Endothelial cell of umbilical vein (primary cell): ENCODE measurements around the gene ADRM1. TPM values are rescaled to one million over a fixed set of nuclear protein-coding genes. Genes with fewer than 3 reads are reported as not detected.

Experiments
- BruUV-seq: library from RNA; stranded (reverse); fragments of 400-500 nt; replicated peaks from 2 replicates; lab custom pipeline; 2021; lab: Mats Ljungman, UMichigan
- CTCF ChIA-PET: fragments of 300-600, 350-600 bp; sonication (Branson Sonifier 250); formaldehyde crosslinking; loops from one replicate; lab custom pipeline; 2021; ENCODE audit warnings: antibody characterized with exemption, inconsistent platforms; lab: Charles Lee
- POLR2A ChIA-PET: fragments of 300-600, 350-600 bp; sonication (Branson Sonifier 250); formaldehyde crosslinking; loops from one replicate; lab custom pipeline; 2021; ENCODE audit warnings: antibody characterized with exemption, inconsistent platforms; lab: Charles Lee
- DNase-seq: peaks from one replicate; pipeline ENCODE4 v3.0.0-alpha.2; 2011; ENCODE audit warnings: low read depth, low spot score
- FAIRE-seq: peaks from 2 replicates; lab custom pipeline; 2011; peaks lifted over from hg19 to GRCh38; lab: Jason Lieb, UNC
- H2AFZ ChIP-seq: 2 replicates; pipeline ENCODE4 v1.6.0; 2012; ENCODE audit warnings: low read depth, low read length, control low read depth, inconsistent platforms
- H3K27ac ChIP-seq: 2 replicates; pipeline ENCODE4 v1.5.1; 2011; ENCODE audit warnings: low read depth, mild to moderate bottlenecking, control low read depth, low read length, moderate library complexity; ENCODE audit not compliant: insufficient read depth
- H3K27me3 ChIP-seq, 2 experiments: 2 replicates each; pipeline versions ENCODE4 v1.6.0 to v1.6.1; 2011; ENCODE audit warnings: low read length in 2 of 2, mixed read lengths in 1 of 2; ENCODE audit not compliant: control insufficient read depth in 2 of 2, insufficient read depth in 2 of 2
- H3K36me3 ChIP-seq, 2 experiments: 2 replicates in 1 of 2; 3 replicates in 1 of 2; pipeline ENCODE4 v1.5.1; 2011; ENCODE audit warnings: low read length in 2 of 2, mild to moderate bottlenecking in 1 of 2, moderate library complexity in 1 of 2; ENCODE audit not compliant: control insufficient read depth in 2 of 2, insufficient read depth in 2 of 2; ENCODE audit errors: extremely low read depth in 1 of 2
- H3K4me1 ChIP-seq: 3 replicates; pipeline ENCODE4 v1.5.1; 2011; ENCODE audit warnings: mild to moderate bottlenecking, low read length; ENCODE audit not compliant: control insufficient read depth, insufficient read depth; ENCODE audit errors: extremely low read depth
- H3K4me2 ChIP-seq: 2 replicates; pipeline ENCODE4 v1.6.1; 2011; ENCODE audit warnings: low read length, control low read depth, mixed read lengths; ENCODE audit not compliant: insufficient read depth
- H3K4me3 ChIP-seq, 3 experiments: fragments of 200-600 bp in 1 of 3; sonication (generic), shearing (Covaris generic) in 1 of 3; replicated peaks in 1 of 3; 2 replicates each; pipeline ENCODE4 v1.5.1; 2011 to 2016; ENCODE audit warnings: control low read depth in 3 of 3, low read length in 3 of 3, mild to moderate bottlenecking in 2 of 3, inconsistent platforms in 1 of 3, low read depth in 1 of 3, moderate library complexity in 1 of 3; ENCODE audit not compliant: insufficient read depth in 1 of 3
- H3K79me2 ChIP-seq: 2 replicates; pipeline ENCODE4 v1.6.0; 2012; ENCODE audit warnings: low read length, inconsistent platforms; ENCODE audit not compliant: control insufficient read depth, insufficient read depth
- H3K9ac ChIP-seq: replicated peaks from 2 replicates; pipeline ENCODE3; 2011; ENCODE audit warnings: low read length, control low read depth; ENCODE audit not compliant: insufficient read depth; ENCODE audit errors: extremely low read depth
- H3K9me1 ChIP-seq: replicated peaks from 3 replicates; pipeline ENCODE4 v1.6.0; 2011; ENCODE audit warnings: mild to moderate bottlenecking, low read length; ENCODE audit not compliant: control insufficient read depth, insufficient read depth; ENCODE audit errors: extremely low read depth
- H3K9me3 ChIP-seq: replicated peaks from 2 replicates; pipeline ENCODE4 v1.5.1; 2012; ENCODE audit warnings: low read length, inconsistent platforms; ENCODE audit not compliant: control insufficient read depth, insufficient read depth
- H4K20me1 ChIP-seq: replicated peaks from 2 replicates; pipeline ENCODE3; 2011; ENCODE audit warnings: mild to moderate bottlenecking, low read length; ENCODE audit not compliant: control insufficient read depth, insufficient read depth; ENCODE audit errors: extremely low read depth
- EZH2 ChIP-seq: IDR thresholded peaks from 2 replicates; pipeline ENCODE4 v1.6.1; 2012; ENCODE audit warnings: borderline replicate concordance, low read depth, mild to moderate bottlenecking, moderate library complexity, low read length, inconsistent platforms; ENCODE audit not compliant: severe bottlenecking
- FOS ChIP-seq: IDR thresholded peaks from 2 replicates; pipeline ENCODE4 v1.6.1; 2011; ENCODE audit warnings: mild to moderate bottlenecking, low read length, moderate library complexity, borderline replicate concordance; ENCODE audit not compliant: insufficient read depth
- GATA2 ChIP-seq: IDR thresholded peaks from 2 replicates; pipeline ENCODE4 v1.7.0; 2011; ENCODE audit warnings: low read depth, mild to moderate bottlenecking, moderate library complexity, mixed read lengths, low read length; ENCODE audit not compliant: insufficient read length, insufficient read depth
- JUN ChIP-seq: IDR thresholded peaks from 2 replicates; pipeline ENCODE4 v1.6.1; 2011; ENCODE audit warnings: borderline replicate concordance, low read depth; ENCODE audit not compliant: insufficient read length, insufficient read depth
- MYC ChIP-seq: IDR thresholded peaks from one replicate; pipeline ENCODE4 v1.6.1; 2011; ENCODE audit warnings: mild to moderate bottlenecking, low read depth, low read length
- POLR2A ChIP-seq: IDR thresholded peaks from 2 replicates; pipeline ENCODE4 v1.6.1; 2012; ENCODE audit warnings: low read depth, mild to moderate bottlenecking, control low read depth, low read length
- POLR2AphosphoS5 ChIP-seq: IDR thresholded peaks from 2 replicates; pipeline ENCODE4 v1.6.1; 2012; ENCODE audit warnings: low read depth, mild to moderate bottlenecking, control low read depth, low read length, moderate library complexity; ENCODE audit not compliant: insufficient read depth
- dilution Hi-C: fragments of 300-500 bp; cut with MboI; formaldehyde crosslinking; loops from one replicate; pipeline ENCODE4 v1.15.0; 2019; ENCODE audit warnings: low sequenced_read_pairs; ENCODE audit not compliant: extremely low pct_ligation_motif_present
- intact Hi-C: fragments of 100-400 bp; cut with micrococcal nuclease; formaldehyde crosslinking; loops from one replicate; pipeline ENCODE4 v1.10.0; 2022
- polyA plus RNA-seq, 4 experiments: library from polyadenylated mRNA; depleted of rRNA in 3 of 4; stranded (reverse) in 3 of 4; unstranded in 1 of 4; fragments of >200 nt; gene quantifications; 2 replicates each; pipeline versions ENCODE4 v1.2.1 to v1.2.3, GENCODE V29; 2011 to 2012; ENCODE audit warnings: missing spikeins in 1 of 4
- total RNA-seq: library from RNA; stranded (reverse); gene quantifications from 2 replicates; pipeline ENCODE4 v1.2.3, GENCODE V29; 2021
- TF ChIP-seq, protein P1 (sequence below), 2 donors: IDR thresholded peaks; 1 replicate in 1 of 2; 2 replicates in 1 of 2; pipeline ENCODE4 v1.5.1; 2011; ENCODE audit warnings: low read length in 2 of 2, mild to moderate bottlenecking in 2 of 2, moderate library complexity in 2 of 2, control low read depth in 1 of 2, inconsistent platforms in 1 of 2, low read depth in 1 of 2; ENCODE audit not compliant: insufficient read depth in 1 of 2; ENCODE audit errors: extremely low read depth in 1 of 2
- TF ChIP-seq, protein P2 (sequence below): IDR thresholded peaks from 2 replicates; pipeline ENCODE4 v1.6.1; 2011; ENCODE audit not compliant: insufficient read depth, insufficient read length

The ADRM1 gene
- total and polyA plus RNA-seq, 2 donors (not counting 3 experiments of a cell fraction or from before 2014, with no cell fraction given): 154 to 179 TPM

DNA sequence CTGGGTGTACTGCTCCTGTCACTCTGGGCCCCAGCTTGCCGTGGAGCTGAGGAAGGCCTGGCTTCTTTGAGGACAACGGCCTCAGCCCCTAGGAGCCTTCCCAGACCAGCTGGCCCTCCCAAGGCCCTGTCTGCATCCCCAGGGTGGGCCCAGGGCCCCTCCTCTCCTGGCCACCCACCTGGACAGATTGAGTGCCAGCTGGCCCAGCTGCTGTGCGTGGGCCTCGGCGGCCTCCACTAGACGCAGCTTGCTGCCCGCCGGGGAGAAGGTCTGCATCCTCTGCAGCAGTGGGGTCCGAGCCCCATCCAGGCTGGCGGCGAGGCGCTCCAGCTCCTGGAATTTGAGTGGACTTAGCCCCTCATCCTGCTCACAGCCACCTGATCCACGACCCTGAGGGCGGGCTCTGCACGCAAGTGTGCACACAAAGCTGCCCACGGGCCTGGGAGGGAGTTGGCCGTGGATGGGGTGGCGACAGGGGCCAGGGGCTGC lies 14.4 kb downstream of the ADRM1 start:
- TF ChIP-seq POLR2A (no peak), JUN (no peak), MYC (no peak), GATA2 (no peak), FOS (no peak), EZH2 (no peak), POLR2AphosphoS5 (no peak)
- TF ChIP-seq, protein P1, sequence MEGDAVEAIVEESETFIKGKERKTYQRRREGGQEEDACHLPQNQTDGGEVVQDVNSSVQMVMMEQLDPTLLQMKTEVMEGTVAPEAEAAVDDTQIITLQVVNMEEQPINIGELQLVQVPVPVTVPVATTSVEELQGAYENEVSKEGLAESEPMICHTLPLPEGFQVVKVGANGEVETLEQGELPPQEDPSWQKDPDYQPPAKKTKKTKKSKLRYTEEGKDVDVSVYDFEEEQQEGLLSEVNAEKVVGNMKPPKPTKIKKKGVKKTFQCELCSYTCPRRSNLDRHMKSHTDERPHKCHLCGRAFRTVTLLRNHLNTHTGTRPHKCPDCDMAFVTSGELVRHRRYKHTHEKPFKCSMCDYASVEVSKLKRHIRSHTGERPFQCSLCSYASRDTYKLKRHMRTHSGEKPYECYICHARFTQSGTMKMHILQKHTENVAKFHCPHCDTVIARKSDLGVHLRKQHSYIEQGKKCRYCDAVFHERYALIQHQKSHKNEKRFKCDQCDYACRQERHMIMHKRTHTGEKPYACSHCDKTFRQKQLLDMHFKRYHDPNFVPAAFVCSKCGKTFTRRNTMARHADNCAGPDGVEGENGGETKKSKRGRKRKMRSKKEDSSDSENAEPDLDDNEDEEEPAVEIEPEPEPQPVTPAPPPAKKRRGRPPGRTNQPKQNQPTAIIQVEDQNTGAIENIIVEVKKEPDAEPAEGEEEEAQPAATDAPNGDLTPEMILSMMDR (IDR thresholded peaks at IDR 0.05; ENCODE audit: extremely low read depth in 1 of 2, insufficient read depth in 1 of 2, low read depth in 1 of 2, low read length in 2 of 2): no peak
- TF ChIP-seq, protein P2, sequence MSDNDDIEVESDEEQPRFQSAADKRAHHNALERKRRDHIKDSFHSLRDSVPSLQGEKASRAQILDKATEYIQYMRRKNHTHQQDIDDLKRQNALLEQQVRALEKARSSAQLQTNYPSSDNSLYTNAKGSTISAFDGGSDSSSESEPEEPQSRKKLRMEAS: no peak
- ChIA-PET CTCF (interaction anchor here (1.7 kb wide), 1 partner anchor 65 kb away, joined by 5 read pairs; no protein-coding TSS in a partner anchor), POLR2A (no interaction called here)
- Histone ChIP-seq H3K27me3 (no peaks in the 10 kb centered on the region), H4K20me1 (no peaks in the 10 kb centered on the region), H3K36me3 (peaks cover 14 to 51% of the 10 kb centered on the region in 2 experiments), H2AFZ (no peak overlapping the region), H3K4me2 (no peak overlapping the region), H3K9me1 (no peaks in the 10 kb centered on the region), H3K4me3 (no peak overlapping the region), H3K9me3 (no peaks in the 10 kb centered on the region), H3K4me1 (no peaks in the 10 kb centered on the region), H3K79me2 (peaks cover 4% of the 10 kb centered on the region), H3K27ac (no peak overlapping the region), H3K9ac (no peak overlapping the region)
- dilution Hi-C loops: no loop called here
- intact Hi-C loops: no loop called here
- FAIRE-seq (no peak), DNase-seq (no peak)
- no TSS peak for BruUV-seq
